Astrocyte of the hippocampus (primary cell): ENCODE results near the gene DIP2C.
"Not testable (repeated sequence)": the region's sequence is repeated elsewhere in the genome, so short reads cannot be mapped to it uniquely, and the experiment has no call there.

ENCODE experiments used
- DNase-seq: peaks from one replicate; pipeline ENCODE4 v3.0.0; 2011; ENCODE audit warnings: low read depth, low spot score

DIP2C gene

DNA sequence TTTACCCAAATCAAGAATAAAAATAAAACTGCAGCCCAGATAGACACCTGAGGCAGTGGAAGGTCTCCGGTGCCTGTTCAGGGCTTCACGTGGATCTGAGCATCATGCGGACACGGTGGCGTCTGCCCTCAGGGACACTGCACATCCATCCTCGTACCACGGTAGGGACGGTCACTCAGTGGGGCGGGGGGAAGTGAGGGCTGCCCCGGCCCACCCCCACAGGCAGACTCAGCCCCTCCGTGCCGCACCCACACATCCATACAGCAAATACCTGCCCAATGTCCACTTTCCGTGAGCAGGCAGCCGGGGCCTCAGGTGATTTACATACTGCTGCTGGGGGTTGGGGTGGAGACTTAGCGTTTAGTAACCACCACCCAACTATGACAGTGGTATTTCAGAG, 207.8 kb downstream of the DIP2C start:
- no peak for DNase-seq

DNA sequence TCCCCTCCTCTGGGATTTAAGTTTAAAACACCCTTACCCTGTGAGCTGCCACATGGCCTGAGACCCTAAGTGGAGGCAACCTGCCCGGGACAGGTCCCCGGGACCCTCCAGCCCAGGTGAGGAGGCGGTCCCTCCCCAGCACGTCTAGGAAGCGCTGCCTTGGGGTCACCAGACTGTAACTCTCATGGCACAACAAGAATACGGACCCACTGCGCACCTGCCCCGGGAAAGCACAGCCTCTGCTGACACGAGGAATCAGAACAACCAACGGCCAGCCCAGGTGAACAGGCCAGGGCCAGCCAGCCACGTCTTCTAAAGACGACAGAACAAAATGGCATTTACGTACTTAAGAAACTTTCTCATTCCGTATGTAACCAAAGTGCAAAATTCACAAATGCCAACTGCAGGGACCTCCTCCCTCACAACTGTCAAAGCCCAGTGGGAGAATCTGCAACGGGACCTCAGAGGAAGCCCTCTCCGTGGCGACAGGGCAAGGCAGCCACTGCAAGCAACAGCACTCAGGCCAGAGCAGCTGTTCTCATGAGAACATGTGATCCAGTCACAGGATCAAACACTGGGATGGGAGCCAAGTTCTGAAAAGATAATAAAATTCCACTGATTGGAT, 208.4 kb downstream of the DIP2C start:
- peak; percentile 39 for DNase-seq

DNA sequence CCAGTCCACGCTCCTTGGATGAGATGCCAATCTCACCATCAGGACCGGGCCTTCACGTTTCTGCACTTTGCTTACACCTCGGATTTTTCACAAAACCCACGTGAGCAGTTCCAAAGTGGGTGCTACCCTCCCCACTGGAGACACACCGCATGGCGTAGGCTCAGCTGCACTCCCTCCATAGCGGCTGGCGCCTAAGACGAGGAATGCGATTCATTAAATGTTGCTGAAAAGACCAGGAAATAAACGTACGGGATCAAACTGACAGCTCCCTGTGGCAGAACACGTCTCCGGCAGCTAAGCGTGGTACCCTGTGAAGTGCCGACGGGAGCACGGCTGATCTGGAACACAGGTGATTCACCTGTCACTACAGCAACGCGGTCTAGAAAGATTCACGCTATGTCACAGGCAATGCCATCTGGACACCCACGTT, 209.0 kb downstream of the DIP2C start:
- no peak for DNase-seq

DNA sequence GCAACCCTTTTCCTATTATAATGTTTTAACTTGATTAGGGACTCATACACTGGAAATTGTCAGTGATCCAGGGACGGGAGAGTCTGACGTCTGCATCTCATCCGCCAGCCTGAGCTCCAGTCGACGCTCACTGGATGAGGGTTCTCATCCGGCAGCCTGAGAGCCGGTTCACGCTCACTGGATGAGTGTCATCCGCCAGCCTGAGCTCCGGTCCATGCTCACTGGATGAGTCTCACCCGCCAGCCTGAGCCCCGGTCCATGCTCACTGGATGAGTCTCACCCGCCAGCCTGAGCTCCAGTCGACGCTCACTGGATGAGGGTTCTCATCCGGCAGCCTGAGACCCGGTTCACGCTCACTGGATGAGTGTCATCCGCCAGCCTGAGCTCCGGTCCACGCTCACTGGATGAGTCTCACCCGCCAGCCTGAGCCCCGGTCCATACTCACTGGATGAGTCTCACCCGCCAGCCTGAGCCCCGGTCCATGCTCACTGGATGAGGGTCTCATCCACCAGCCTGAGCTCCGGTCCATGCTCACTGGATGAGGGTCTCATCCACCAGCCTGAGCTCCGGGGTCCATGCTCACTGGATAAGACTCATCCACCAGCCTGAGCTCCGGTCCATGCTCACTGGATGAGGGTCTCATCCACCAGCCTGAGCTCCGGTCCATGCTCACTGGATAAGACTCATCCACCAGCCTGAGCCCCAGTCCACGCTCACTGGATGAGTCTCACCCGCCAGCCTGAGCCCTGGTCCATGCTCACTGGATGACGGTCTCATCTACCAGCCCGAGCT, 209.6 kb downstream of the DIP2C start:
- DNase-seq: not testable (repeated sequence)

DNA sequence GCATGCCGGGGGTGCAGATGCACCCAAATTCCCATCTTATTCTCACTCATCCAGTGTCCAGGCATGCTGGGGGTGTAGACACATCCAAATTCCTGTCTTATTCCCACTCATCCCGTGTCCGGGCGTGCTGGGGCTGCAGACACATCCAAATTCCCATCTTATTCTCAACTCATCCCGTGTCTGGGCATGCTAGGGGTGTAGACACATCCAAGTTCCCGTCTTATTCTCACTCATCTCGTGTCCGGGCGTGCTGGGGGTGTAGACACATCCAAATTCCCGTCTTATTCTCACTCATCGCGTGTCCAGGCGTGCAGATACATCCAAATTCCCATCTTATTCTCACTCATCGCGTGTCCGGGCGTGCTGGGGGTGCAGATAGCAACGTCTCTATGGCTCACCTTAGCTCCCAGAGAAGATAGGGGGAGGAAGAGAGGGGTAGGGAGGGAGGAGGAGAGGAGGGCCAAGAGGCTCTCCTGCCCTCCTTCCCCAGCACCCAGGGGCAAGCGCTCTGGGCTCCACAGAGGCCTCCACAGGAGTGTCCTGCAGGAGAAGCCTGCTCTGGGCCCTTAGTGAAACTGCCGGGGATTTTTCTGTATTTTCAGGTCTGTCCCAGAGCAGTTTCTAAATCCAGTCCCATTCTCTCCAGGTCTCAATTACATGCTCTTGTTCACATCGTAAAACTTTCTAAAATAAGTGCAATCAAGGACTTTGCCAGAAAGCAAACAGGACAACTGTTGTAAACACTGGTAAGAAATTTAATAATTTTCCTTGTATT, 210.8 kb downstream of the DIP2C start:
- no peak for DNase-seq

DNA sequence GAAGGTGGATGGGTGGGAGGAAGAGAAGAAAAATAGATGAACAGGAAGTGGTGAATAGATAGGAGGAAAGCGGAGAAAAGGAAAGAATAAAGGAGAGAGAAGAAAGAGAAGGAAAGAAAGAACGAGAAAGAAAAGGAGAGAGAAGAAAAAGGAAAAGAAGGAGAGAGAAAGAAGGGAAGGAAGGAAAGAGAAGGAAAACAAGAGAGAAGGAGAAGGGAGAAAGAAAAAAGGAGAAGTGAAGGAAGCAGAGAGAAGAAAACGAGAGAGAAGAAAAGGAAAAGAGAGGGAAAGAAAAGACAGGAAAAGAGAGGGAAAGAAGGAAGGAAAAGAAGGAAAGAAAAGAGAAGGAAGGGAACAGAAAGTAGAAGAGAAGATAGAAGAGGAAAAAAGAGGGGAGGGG, 211.8 kb downstream of the DIP2C start:
- DNase-seq: no peak

DNA sequence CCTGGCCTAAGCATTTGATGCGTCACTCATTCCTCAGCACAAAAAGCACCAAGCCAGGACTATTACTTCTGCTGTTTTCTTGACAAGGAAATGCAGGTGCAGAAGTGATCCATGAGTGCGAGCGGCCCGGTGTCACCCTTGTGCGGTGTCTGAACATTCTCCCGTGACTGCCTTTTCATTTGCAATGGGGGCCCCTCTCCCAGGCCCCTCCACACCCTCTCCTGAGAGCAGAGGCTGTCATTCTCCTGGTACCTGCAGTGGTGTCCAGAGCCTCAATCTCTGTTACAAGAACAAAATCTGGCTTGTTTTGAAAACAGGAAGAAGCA, 213.1 kb downstream of the DIP2C start:
- DNase-seq: no peak

DNA sequence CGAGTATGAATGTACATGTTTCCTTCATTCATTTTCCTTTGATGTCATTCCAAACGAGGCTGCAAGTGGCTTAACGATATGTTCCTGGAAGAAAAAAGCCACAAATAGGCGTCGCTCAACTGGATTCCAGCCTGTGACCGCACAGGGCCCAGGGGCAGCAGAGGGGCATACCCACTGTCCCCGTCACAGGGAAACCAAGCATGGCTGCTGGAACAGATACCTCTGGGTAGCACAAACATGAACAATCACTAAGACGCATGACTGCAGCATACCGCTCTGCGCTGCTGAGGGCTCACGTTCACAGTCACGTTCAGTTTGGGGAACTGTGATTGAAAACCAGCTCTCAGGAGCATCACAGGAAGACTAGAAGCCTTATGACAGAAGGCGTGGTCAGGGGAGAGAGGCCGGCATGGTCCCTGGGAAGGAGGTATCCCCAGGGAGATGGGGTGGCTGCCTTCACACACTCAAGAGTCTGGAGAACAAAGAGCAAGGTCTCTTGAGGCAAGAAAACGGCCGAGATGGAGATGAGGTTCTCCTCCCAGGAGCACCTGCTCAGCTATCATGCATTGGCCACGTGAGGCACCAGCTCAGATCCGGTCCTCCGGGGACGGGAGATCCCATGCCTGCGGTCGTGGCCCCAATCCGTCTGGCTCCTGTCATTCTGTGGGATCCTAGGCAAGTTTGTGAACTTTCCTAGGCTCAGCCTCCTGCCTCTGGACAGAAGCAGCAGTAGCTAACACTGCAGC, 213.6 kb downstream of the DIP2C start:
- no peak for DNase-seq

DNA sequence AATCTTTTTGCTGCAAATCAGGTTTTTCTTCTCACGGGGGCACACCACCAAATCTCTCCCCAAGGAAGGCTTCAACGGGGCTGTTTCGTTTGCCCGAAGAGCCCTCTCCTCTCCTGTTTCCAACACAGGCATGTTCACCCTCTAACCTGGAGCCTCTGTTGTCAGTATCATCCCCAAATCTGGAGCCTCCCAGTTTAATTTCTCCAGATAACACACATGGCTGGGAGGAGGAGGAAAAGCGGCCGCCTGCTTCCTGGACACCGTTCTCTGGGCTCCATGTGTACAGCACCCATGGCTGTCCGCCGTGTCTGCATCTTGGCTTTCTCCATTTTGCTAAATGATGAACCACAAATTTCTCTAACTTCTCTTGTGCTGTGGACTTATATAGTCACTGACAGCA, 214.5 kb downstream of the DIP2C start:
- no peak for DNase-seq

DNA sequence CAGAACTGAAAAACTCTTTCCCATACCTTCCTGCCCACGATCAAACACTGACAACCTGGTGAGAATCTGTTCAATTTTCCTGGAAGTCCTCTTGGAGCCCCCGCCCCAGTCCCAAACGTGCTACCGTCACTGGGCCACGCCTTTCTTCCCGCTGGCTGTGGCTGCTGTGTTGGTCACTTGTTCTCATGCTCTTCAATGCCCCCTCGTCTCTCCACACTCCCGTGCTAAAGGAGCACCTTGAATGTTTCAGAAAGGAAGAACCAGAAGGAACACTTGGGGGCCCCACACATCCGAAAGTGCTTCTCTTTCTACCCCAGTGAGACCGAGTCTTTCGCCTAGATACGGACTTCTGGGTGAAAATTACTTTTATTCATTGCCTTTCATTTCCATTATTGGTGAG, 215.1 kb downstream of the DIP2C start:
- no peak for DNase-seq

DNA sequence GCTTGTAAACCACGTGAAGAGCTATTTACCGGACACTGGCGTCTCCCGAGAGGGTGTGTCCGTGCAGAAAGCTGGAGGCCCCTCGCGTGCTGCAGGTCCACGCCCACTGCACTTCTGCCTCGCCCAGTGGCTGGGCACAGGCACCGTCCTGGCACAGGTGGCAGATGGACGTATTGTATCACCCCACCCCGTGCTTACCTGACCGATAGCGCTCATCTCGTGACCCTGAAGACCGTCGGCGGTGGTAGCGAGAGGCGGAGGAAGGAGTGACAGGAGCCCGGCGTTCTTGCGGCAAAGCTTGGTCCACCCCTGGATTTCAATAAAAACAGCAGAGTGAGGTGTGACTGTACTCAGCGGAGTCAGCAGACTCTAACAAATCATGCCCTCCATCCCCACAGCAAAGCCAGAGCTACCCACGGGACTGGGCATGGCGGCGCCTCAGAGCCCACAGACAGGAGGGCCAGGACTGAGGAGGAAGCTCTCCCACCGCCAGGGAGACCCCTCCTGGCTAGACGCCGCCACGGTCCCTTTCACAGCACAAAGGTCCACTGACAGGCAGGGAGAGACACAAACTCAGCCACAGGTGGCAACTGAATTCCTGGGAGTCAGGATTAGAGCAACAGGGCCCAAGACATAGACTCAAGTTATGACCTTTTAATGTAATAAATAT, 217.1 kb downstream of the DIP2C start:
- no peak for DNase-seq

DNA sequence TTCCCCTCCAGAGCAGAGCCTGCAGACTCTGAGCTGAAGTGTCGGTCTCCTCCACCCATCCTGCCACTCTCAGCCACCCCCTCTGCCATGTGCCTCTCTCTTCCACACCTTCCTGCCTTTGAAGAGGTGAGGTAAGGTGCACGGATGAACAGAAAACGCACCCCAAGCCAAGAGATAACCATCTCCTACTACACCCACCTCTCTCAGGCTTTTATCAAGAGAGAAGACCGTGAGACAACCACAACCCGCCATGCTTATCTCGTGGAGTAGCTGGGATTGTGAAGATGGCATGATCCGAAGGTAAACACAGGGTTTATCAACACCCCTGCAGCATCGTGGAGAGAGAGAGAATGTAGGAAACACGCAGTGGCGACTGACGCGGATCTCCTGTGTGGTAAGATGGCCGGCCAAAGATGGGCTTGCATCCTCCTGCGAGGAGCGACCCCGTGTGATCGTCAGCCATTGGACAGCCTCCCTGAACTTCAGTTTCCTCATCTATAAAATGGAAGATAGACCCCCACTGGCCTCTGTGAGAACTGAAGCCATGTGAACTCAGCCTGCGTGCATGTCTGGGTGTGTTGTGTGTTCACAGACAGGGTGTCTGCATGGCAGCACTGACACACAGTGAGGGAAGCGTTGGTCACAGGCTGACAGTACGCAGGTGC, 219.0 kb downstream of the DIP2C start:
- no peak for DNase-seq

DNA sequence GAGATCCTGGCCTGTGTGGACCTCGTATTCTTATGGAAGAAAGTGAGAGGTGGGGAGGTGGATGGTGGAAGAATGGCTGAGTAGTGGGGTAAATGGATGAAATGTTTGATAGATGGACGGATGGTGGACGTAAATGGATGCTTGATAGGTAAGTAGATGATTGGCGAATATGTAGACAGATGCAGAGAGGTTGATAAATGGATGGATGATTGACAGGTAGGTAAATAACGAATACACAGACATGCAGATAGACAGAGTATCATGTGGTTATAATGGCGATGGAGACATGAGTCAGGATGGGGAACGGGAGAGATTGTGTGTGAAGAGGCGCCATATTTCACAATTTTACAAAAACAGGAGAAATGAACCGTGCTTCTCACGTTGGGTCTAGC, 219.5 kb downstream of the DIP2C start:
- no peak for DNase-seq

DNA sequence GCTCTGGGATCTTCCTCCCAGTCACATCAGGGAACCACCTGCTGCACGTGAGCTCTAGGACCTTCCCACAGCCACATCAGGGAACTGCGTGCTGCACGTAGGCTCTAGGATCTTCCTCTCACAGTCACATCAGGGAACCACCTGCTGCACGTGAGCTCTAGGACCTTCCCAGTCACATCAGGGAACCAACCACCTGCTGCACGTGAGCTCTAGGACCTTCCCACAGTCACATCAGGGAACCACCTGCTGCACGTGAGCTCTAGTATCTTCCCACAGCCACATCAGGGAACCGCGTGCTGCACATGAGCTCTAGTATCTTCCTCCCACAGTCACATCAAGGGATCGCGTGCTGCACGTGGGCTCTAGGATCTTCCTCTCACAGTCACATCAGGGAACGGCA, 229.7 kb downstream of the DIP2C start:
- no peak for DNase-seq

DNA sequence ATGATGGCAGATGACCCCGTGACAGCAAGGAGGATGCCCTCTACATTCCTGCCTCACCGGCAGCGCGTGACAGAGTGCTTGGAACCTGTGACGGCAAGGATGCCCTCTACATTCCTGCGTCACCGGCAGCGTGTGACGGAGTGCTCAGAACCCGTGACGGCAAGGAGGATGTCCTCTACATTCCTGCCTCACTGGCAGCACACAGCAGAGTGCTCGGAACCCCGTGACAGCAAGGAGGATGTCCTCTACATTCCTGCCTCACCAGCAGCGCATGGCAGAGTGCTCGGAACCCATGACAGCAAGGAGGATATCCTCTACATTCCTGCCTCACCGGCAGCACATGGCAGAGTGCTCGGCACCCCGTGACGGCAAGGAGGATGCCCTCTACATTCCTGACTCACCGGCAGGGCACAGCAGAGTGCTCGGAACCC, 231.0 kb downstream of the DIP2C start:
- DNase-seq: no peak

DNA sequence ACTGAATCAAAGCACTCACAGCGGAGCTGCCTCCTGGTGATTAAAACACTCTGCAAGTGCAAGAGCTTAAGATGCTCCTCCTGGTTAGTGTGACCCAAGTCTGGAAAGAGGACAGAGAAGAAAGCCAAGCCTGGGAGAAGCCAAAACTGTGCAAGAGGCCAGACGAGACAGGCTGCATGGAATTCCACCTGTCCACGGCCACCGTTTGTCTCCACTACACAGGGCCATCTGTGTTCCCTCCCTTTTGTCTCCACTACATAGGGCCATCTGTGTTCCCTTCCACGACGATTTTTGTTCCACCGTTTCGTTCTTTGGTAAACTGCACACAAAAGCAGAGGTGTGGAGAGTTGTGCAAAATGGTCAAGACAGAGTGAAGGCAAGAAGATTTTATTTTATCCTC, 233.0 kb downstream of the DIP2C start:
- DNase-seq: no peak

DNA sequence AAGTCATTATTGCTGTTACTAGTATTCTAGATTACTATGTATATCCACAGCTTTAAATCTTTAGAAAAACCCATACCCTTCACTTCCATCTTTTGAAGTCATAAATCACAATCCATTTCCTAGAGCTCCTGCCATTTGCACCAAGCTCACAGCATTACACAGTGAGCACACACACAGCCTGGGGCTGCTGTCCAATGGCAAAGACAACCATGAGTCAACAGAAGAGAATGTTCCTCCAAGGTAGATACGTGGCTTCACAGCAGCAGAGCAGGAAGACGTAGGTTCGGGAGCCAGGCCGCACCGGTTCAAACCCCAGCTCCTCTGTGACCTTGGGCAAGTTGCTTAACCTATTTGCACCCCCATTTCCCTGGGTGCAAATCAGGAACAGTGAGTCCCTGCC, 234.6 kb downstream of the DIP2C start:
- DNase-seq: peak; percentile 94

DNA sequence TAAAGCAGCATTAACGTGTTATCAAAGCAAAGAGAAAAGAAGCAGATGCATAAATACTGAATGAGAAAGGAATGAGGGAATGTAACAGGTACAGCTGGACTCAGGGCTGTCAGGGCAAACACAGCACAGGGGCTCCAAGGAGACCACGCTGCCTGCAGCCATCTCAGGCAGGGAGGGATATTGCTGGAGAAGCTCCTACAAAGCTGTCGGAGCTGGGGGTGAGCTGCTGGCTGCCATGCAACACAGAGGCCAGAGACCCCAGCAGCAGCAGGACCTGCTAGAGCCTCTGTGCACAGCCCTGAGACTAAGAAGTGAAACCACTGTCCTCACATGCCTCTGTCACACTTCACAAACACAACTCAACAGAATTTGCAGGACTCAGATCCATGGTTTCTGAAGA, 235.8 kb downstream of the DIP2C start:
- no peak for DNase-seq

DNA sequence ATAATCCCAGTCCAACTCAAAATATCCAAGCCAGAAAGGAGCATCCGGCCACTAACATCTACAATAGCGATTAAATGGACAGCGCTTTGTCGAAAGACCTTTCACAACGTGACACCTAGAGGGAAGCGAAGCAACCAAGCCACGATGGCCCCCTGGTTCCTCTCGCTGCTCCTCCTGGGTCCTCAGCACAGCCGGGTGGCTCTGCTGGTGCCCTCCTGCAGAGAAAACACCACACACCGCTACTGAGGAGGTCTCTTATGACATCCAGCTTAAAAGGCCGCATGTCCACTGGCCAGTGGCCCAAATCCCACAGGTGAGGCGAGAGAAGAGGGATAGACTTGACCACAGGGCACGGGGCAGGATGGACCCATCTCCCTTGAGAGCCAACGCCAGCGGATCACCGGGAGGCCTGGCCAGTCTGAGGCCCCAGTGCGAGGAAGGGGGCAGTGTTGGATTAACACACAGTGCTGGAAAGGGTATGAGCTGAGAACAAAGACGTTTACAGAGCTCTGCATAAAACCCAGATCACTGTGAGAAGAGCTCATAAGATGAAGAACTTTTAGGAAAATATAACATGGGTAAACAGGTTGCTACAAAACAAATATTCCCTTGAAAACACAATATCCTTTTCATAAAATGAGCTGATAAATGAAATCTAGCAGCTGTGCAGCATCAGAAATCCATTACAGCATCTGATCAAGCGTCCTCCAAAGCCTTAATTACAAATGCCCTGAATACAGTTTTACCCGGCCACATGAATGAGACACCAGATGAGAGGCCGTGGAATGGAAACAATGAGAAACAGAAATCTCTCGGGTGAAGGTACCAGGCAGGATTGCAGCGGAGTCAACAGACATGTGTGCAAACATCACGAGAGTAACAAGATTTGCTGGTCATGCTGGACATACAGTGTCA, 236.7 kb downstream of the DIP2C start:
- DNase-seq: peak; percentile 46

DNA sequence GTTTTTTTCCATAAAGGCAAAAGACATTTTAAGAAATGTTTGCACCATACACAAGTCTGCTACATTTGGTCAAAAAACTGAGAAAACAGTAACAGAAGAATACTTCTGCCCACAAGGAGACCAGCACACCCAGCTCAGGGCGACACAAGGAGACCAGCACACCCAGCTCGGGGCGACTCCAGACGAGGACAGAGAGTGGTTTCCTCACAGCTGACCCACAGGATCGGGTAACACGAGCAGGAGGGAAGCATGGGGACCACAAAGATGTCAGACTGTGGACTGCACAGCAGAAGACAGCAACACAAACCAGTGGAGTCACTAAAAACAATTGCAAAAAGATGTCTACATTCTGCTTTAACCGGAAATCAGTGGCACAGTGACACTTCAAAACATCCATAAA, 237.6 kb downstream of the DIP2C start:
- no peak for DNase-seq
